Caco-2 (cell line): Measurements from ENCODE around the gene KTI12. TPM values are rescaled to one million over a fixed set of nuclear protein-coding genes. Genes with fewer than 3 reads are reported as not detected.

Source experiments
- BruUV-seq: library from RNA; stranded (reverse); fragments of 400-500 nt; replicated peaks from 2 replicates; lab custom pipeline; 2021; lab: Mats Ljungman, UMichigan
- CTCF ChIA-PET: fragments of 300-600 bp; sonication (Branson Sonifier 250); formaldehyde crosslinking; loops from one replicate; lab custom pipeline; 2022; ENCODE audit warnings: antibody characterized with exemption; lab: Charles Lee
- POLR2A ChIA-PET: fragments of 300-600 bp; sonication (Branson Sonifier 250); formaldehyde crosslinking; loops from one replicate; lab custom pipeline; 2022; ENCODE audit warnings: antibody characterized with exemption; lab: Charles Lee
- DNase-seq, 2 experiments: peaks; one replicate each; pipeline versions ENCODE4 v3.0.0 to v3.0.0-alpha.2; 2020 to 2022
- H3K27me3 ChIP-seq: replicated peaks from 2 replicates; pipeline ENCODE4 v1.6.0; 2011; ENCODE audit warnings: low read length; ENCODE audit not compliant: control insufficient read depth, insufficient read depth
- H3K36me3 ChIP-seq: 2 replicates; pipeline ENCODE4 v1.5.1; 2011; ENCODE audit warnings: low read length; ENCODE audit not compliant: control insufficient read depth, insufficient read depth
- H3K4me1 ChIP-seq: fragments of 250-450 bp; sonication (Bioruptor Pico); 2 replicates; pipeline ENCODE4 v1.5.1; 2020; ENCODE audit warnings: mild to moderate bottlenecking
- H3K4me3 ChIP-seq: 2 replicates; pipeline ENCODE4 v1.5.1; 2011; ENCODE audit warnings: low read depth, mild to moderate bottlenecking, control low read depth, low read length
- H3K9me3 ChIP-seq: fragments of 250-450 bp; sonication (Bioruptor Pico); 2 replicates; pipeline ENCODE4 v1.5.1; 2020; ENCODE audit warnings: mild to moderate bottlenecking, moderate library complexity
- H3K27ac Mint-ChIP-seq: one replicate; pipeline ENCODE4 v1.8.0; 2022; ENCODE audit warnings: mixed read lengths; ENCODE audit not compliant: unreplicated experiment
- H3K27me3 Mint-ChIP-seq: one replicate; pipeline ENCODE4 v1.8.0; 2022; ENCODE audit warnings: mixed read lengths; ENCODE audit not compliant: insufficient read depth, unreplicated experiment
- H3K36me3 Mint-ChIP-seq: one replicate; pipeline ENCODE4 v1.8.0; 2022; ENCODE audit warnings: mild to moderate bottlenecking, mixed read lengths; ENCODE audit not compliant: insufficient read depth, unreplicated experiment
- H3K4me1 Mint-ChIP-seq: one replicate; pipeline ENCODE4 v1.8.0; 2022; ENCODE audit warnings: low read depth, mixed read lengths; ENCODE audit not compliant: unreplicated experiment
- H3K4me3 Mint-ChIP-seq: one replicate; pipeline ENCODE4 v1.8.0; 2022; ENCODE audit warnings: mild to moderate bottlenecking, moderate library complexity, mixed read lengths; ENCODE audit not compliant: unreplicated experiment
- H3K9me3 Mint-ChIP-seq: one replicate; pipeline ENCODE4 v1.8.0; 2022; ENCODE audit warnings: mixed read lengths; ENCODE audit not compliant: unreplicated experiment
- CTCF ChIP-seq, 2 experiments: fragments of 200-600 bp in 1 of 2; IDR thresholded peaks; 1 replicate in 1 of 2; 2 replicates in 1 of 2; pipeline versions ENCODE4 v1.5.1 to v1.8.0; 2011 to 2022; ENCODE audit warnings: antibody characterized with exemption in 1 of 2, control low read depth in 1 of 2, inconsistent platforms in 1 of 2, low read depth in 1 of 2, low read length in 1 of 2, mild to moderate bottlenecking in 1 of 2, moderate library complexity in 1 of 2; ENCODE audit not compliant: insufficient read depth in 1 of 2, severe bottlenecking in 1 of 2, unreplicated experiment in 1 of 2
- intact Hi-C: fragments of 100-400 bp; cut with micrococcal nuclease; formaldehyde crosslinking; loops from one replicate; pipeline ENCODE4 v1.10.0; 2022; ENCODE audit not compliant: unreplicated experiment
- total RNA-seq: library from RNA; stranded (reverse); gene quantifications from 2 replicates; pipeline ENCODE4 v1.2.3, GENCODE V29; 2022

KTI12 gene
- total RNA-seq, 1 experiment from 2014 or later, result 11.8 TPM

DNA sequence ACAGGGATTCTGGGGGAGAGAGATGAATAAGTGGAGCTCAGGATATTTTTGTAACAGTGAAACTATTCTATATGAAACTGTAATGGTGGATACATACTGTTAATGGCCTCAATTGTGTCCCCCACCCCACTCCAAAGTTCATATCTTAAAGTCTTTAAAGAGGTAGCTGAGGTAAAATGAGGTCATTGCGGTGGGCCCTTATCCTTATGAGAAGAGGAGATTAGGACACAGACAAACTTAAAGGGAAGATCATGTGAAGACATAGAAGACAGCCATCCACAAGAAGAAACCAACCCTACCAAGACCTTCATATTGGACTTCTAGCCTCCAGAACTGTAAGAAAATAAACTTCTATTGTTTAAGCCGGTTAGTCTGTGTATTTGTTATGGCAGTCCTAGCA lies 11.6 kb upstream of the KTI12 start:
- ChIA-PET CTCF (no interaction called here), POLR2A (no interaction called here)
- DNase-seq, result no peak
- H3K4me1 Mint-ChIP-seq, result no peaks in the 10 kb centered on the region
- H3K9me3 Mint-ChIP-seq, result no peaks in the 10 kb centered on the region
- Histone ChIP-seq H3K4me3 (no peak overlapping the region), H3K9me3 (no peaks in the 10 kb centered on the region), H3K27me3 (no peaks in the 10 kb centered on the region), H3K36me3 (no peaks in the 10 kb centered on the region), H3K4me1 (no peaks in the 10 kb centered on the region)
- no peaks in the 10 kb centered on the region for H3K27me3 Mint-ChIP-seq
- TF ChIP-seq CTCF (IDR thresholded peaks at IDR 0.05; ENCODE audit: insufficient read depth in 1 of 2, low read depth in 1 of 2, low read length in 1 of 2, severe bottlenecking in 1 of 2, unreplicated experiment in 1 of 2), result no peak
- BruUV-seq, result no TSS peak
- H3K27ac Mint-ChIP-seq, result no peak overlapping the region
- intact Hi-C loops, result no loop called here
- no peak overlapping the region for H3K4me3 Mint-ChIP-seq
- peaks cover 17% of the 10 kb centered on the region for H3K36me3 Mint-ChIP-seq

GRCh38 chr1:52041551-52042185 lies 8.1 kb upstream of the KTI12 start:
- no peaks in the 10 kb centered on the region for H3K4me1 ChIP-seq
- H3K4me3 ChIP-seq, result no peak overlapping the region
- ChIA-PET CTCF (no interaction called here), POLR2A (no interaction called here)
- H3K27me3 ChIP-seq, result no peaks in the 10 kb centered on the region
- no peaks in the 10 kb centered on the region; the same call in 1 of the 2 replicates for H3K36me3 ChIP-seq
- no peaks in the 10 kb centered on the region for H3K9me3 Mint-ChIP-seq
- no peak overlapping the region for H3K27ac Mint-ChIP-seq
- H3K27me3 Mint-ChIP-seq, result no peaks in the 10 kb centered on the region
- peaks cover 20% of the 10 kb centered on the region for H3K36me3 Mint-ChIP-seq
- intact Hi-C loops, result no loop called here
- DNase-seq, result no peak
- no peak for TF ChIP-seq CTCF (IDR thresholded peaks at IDR 0.05; ENCODE audit: insufficient read depth in 1 of 2, low read depth in 1 of 2, low read length in 1 of 2, severe bottlenecking in 1 of 2, unreplicated experiment in 1 of 2)
- H3K4me1 Mint-ChIP-seq, result no peaks in the 10 kb centered on the region
- no peaks in the 10 kb centered on the region for H3K9me3 ChIP-seq
- no TSS peak for BruUV-seq
- no peak overlapping the region for H3K4me3 Mint-ChIP-seq

DNA sequence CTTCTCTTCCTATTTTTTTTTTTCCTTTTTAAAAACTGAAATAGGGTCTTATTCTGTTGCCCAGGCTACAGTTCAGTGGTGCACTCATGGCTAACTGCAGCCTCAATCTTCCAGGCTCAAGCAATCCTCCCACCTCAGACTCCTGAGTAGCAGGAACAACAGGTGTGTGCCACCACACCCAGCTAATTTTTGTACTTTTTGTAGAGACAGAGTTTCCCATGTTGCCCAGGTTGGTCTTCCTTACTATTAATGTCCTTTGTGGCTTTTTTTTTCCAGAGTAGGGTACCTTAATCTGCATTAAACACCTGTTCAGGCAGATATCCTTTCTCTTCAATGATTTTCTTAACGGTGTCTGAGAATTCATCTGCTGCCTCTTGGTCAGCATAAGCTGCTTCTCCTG lies 4.3 kb upstream of the KTI12 start:
- CTCF ChIA-PET, result no interaction called here
- BruUV-seq, result no TSS peak
- no peaks in the 10 kb centered on the region for H3K9me3 Mint-ChIP-seq
- Histone ChIP-seq H3K4me3 (no peak overlapping the region), H3K36me3 (no peaks in the 10 kb centered on the region; the same call in 1 of the 2 replicates), H3K9me3 (no peaks in the 10 kb centered on the region), H3K27me3 (no peaks in the 10 kb centered on the region), H3K4me1 (no peaks in the 10 kb centered on the region)
- H3K27me3 Mint-ChIP-seq, result no peaks in the 10 kb centered on the region
- H3K27ac Mint-ChIP-seq, result no peak overlapping the region
- no peak for TF ChIP-seq CTCF (IDR thresholded peaks at IDR 0.05; ENCODE audit: insufficient read depth in 1 of 2, low read depth in 1 of 2, low read length in 1 of 2, severe bottlenecking in 1 of 2, unreplicated experiment in 1 of 2)
- H3K4me1 Mint-ChIP-seq, result no peaks in the 10 kb centered on the region
- H3K36me3 Mint-ChIP-seq, result peaks cover 16% of the 10 kb centered on the region
- POLR2A ChIA-PET, result interaction anchor here (1.1 kb wide), 1 partner anchor 18 kb away, joined by 8 read pairs; no protein-coding TSS in a partner anchor
- intact Hi-C loops, result no loop called here
- H3K4me3 Mint-ChIP-seq, result no peak overlapping the region
- DNase-seq, result no peak
